GM12878 (cell line): ENCODE measurements around the gene THSD4.

ENCODE experiments used
- BCL11A ChIP-seq: IDR thresholded peaks from 2 replicates; pipeline ENCODE4 v1.6.1; 2011; ENCODE audit warnings: low read depth, low read length
- CTCF ChIP-seq, 3 experiments: IDR thresholded peaks in 2 of 3; conservative IDR thresholded peaks in 1 of 3; 2 replicates each; pipeline ENCODE4 v1.5.1; 2011; ENCODE audit warnings: low read depth in 3 of 3, low read length in 3 of 3, mild to moderate bottlenecking in 3 of 3, control low read depth in 2 of 3, moderate library complexity in 2 of 3, inconsistent platforms in 1 of 3, mixed read lengths in 1 of 3; ENCODE audit not compliant: control insufficient read depth in 2 of 3, insufficient read depth in 1 of 3; ENCODE audit errors: extremely low read depth in 1 of 3
- EGR1 ChIP-seq, 2 experiments: IDR thresholded peaks; 1 replicate in 1 of 2; 2 replicates in 1 of 2; pipeline ENCODE4 v1.6.1; 2011 to 2012; ENCODE audit warnings: low read depth in 2 of 2, low read length in 2 of 2, borderline replicate concordance in 1 of 2, mild to moderate bottlenecking in 1 of 2, moderate library complexity in 1 of 2
- EP300 ChIP-seq, 2 experiments: fragments of 150-350 bp in 1 of 2; IDR thresholded peaks; 2 replicates each; pipeline ENCODE4 v1.6.1; 2011 to 2012; ENCODE audit warnings: low read depth in 2 of 2, low read length in 2 of 2, borderline replicate concordance in 1 of 2, improper control_type of control experiment in 1 of 2, inconsistent platforms in 1 of 2; ENCODE audit not compliant: control insufficient read depth in 1 of 2
- HCFC1 ChIP-seq: fragments of 150-350 bp; IDR thresholded peaks from 2 replicates; pipeline ENCODE4 v1.6.1; 2014; ENCODE audit warnings: low read length
- HDAC2 ChIP-seq: fragments of 200-600 bp; sonication (generic); IDR thresholded peaks from 2 replicates; pipeline ENCODE4 v1.6.1; 2017
- KDM1A ChIP-seq: fragments of 200-600 bp; sonication (generic); IDR thresholded peaks from 2 replicates; pipeline ENCODE4 v1.6.1; 2016; ENCODE audit warnings: borderline replicate concordance
- MXI1 ChIP-seq: fragments of 150-350 bp; IDR thresholded peaks from 2 replicates; pipeline ENCODE4 v1.6.1; 2011; ENCODE audit warnings: low read depth, mild to moderate bottlenecking, inconsistent platforms, low read length, improper control_type of control experiment
- MYC ChIP-seq: IDR thresholded peaks from 2 replicates; pipeline ENCODE4 v1.6.1; 2011; ENCODE audit warnings: mild to moderate bottlenecking, low read length, moderate library complexity, inconsistent platforms; ENCODE audit not compliant: insufficient read depth, insufficient replicate concordance, insufficient read length, severe bottlenecking
- NFIC ChIP-seq: IDR thresholded peaks from 2 replicates; pipeline ENCODE4 v1.6.1; 2012; ENCODE audit warnings: low read depth, mild to moderate bottlenecking, inconsistent platforms, low read length, moderate library complexity
- POLR2AphosphoS5 ChIP-seq: IDR thresholded peaks from 2 replicates; pipeline ENCODE4 v1.6.1; 2011; ENCODE audit warnings: mild to moderate bottlenecking, low read length, inconsistent platforms
- REST ChIP-seq: IDR thresholded peaks from 2 replicates; pipeline ENCODE4 v1.6.1; 2012; ENCODE audit warnings: mild to moderate bottlenecking, low read depth, low read length
- TCF12 ChIP-seq: IDR thresholded peaks from 2 replicates; pipeline ENCODE4 v1.6.1; 2011; ENCODE audit warnings: low read depth, mild to moderate bottlenecking, low read length
- YY1 ChIP-seq: IDR thresholded peaks from 2 replicates; pipeline ENCODE4 v1.6.1; 2011; ENCODE audit warnings: low read depth, mild to moderate bottlenecking, low read length

GRCh38 chr15:71666763-71667620, 551.7 kb downstream of the THSD4 start:
- TF ChIP-seq BCL11A (no peak), MYC (no peak), CTCF (IDR thresholded peaks at IDR 0.05 in 2 of 3, conservative IDR thresholded peaks at IDR 0.05 in 1 of 3; ENCODE audit: control insufficient read depth in 2 of 3, extremely low read depth in 1 of 3, insufficient read depth in 1 of 3, low read depth in 3 of 3, low read length in 3 of 3) (no peak), EP300 (IDR thresholded peaks at IDR 0.05; ENCODE audit: borderline replicate concordance in 1 of 2, control insufficient read depth in 1 of 2, low read depth in 2 of 2, low read length in 2 of 2) (no peak), YY1 (no peak), HCFC1 (no peak), POLR2AphosphoS5 (no peak), TCF12 (no peak), REST (no peak), KDM1A (no peak), HDAC2 (no peak), MXI1 (no peak), EGR1 (IDR thresholded peaks at IDR 0.05; ENCODE audit: borderline replicate concordance in 1 of 2, low read depth in 2 of 2, low read length in 2 of 2) (no peak), NFIC (no peak)
